ENCODE results near the gene CHID1.
A peak's percentile ranks its signal among the peaks of the same experiment; 100 is the strongest.

CHID1 gene

DNA sequence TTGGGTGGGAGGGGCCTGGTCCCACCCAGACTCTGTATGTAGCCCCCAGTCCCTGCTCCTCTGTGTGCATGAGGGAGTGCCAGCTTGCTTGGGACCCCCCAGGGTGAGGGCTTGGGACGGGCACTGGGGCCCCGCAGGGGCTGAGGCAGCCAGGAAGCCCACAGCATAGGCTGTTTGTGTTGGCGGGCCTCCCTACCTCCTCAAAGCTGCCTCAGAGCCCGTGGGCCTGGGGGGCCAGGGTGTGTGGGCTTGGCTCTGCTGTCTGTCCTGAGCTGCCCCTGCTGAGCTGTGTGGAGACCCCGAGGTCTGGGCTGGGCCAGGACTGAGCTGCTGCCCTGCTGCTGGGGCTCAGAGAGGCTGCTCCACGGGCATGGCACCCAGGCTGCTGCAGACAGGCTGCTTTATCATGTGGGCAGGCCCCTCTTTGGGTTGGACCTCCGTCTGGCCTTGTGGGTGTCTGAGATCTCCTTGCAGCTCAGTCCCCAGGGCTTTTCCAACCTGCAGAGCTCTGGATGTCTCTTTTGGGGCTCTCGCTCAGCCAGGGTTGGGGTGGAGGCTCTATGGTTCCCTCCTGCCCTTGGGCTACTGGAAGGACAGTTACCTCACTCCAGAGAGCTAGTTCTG is 64.6 kb downstream of the CHID1 start:
- DNase-seq, result no peak

DNA sequence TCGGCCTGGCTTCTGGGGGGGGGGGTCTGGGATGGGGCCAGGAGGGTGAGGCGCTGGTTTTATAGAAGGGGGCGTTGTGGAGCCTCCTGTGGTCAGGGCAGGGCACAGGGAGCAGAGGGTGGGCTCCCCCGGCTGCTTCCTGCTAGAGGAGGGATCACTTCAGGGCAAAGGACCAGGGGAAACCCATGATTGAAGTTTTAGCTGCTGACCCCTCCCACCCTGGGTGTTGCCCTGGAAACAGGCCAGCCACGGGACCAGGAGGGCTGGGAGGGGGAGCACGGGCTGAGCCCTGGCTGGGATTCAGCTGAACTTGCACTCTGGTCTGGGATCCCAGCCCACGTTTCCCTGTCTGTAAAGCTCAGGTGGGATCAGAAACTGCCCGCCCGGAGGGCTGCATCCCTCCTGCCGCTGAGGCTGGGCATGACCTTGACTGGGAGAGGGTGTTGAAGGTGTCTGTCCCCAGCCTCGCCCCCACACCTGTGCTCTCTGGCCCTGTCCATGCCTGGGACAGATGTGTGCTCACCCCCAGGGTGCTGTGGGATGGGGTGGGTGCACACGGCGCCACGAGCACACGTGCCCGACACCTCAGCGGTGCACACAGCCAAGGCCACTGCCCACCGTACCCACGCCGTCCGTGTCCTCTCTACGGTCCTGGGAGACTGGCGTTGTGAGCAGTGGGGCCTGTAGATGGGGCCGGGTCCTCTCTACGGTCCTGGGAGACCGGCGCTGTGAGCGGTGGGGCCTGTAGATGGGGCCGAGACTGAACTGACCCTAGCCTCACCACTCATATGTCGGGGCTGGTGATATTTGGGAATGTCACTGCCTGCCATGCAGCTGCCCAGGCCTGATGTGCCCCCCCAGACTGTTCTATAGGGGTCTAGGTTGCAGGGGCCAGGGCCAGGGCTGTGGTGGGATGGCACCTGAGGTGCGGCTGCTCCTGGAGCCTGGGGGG is 65.6 kb downstream of the CHID1 start:
- no peak for DNase-seq

DNA sequence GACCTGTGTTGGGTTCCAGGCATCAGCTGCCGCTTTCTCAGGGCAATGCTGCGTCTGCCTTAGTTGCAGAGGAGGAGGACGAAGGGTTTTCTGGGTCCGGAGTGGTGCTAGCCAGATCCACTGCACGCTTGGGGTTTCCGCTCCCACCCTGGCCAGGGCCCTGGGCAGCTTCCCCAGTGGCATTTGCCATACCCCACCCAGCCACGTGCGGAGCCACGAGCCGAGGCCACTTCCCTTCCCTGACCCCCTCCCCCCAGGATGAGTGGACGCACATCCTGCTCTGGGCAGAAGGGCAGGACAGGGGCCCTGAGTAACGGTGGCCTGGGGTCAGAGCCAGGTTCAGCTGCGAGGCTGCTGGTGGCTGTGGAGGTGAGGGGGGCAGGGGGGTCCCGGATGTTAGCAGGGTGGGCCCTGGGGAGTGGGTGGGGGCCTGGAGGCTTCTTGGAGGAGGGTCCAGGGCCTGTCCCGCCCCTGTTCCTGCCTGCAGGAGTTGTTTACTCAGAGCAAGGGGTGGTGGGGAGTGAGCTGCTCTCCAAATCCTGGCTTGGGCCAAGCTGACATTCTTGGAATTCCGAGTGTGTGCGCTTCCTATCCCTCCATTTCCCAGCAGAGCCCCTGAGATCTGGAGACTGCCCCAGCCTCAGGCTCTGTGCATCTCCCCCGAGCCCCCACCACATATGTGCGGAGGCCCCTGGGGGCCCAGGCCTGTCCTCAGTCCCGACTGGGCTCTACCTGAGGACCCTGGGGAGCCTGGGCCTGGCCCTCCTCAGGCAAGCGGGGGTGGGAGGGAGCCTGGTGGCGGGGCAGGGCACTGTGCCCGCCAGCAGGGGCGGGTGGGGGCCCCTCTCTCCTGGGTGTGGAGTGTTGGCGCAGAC is 66.6 kb downstream of the CHID1 start:
- no peak for DNase-seq

DNA sequence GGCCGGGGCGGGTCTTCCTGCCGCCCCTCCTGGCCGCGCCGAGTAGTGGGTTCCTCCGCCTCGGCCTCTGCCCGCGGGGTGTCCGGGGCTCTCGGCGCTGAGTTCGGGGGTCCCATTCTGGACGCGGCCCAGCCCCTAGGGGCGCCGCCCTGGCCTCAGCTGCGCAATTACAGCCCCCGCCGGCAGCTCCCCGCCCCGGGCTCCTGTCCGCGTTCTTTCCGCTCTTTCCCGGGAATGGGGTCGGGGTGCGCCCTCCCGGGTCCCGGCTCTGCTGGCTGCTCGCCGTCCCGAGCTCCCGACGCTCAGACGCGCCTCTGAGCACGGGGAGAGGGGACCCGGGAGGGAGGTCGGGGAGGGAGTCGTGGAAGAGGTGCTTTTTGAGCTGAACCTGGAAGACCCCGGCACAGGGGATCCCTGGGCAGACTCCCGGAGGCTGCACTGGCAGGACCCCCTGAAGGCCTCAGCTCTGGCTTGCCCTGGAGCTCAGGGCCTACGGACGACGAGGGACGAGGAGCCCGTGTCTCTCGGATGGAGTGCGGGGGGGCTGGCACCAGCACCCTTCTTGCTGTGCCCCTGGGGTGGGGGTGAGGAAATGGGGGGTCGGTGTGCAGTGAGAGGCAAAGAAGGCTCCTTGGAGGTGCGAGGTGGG is 67.4 kb downstream of the CHID1 start:
- no peak for DNase-seq

DNA sequence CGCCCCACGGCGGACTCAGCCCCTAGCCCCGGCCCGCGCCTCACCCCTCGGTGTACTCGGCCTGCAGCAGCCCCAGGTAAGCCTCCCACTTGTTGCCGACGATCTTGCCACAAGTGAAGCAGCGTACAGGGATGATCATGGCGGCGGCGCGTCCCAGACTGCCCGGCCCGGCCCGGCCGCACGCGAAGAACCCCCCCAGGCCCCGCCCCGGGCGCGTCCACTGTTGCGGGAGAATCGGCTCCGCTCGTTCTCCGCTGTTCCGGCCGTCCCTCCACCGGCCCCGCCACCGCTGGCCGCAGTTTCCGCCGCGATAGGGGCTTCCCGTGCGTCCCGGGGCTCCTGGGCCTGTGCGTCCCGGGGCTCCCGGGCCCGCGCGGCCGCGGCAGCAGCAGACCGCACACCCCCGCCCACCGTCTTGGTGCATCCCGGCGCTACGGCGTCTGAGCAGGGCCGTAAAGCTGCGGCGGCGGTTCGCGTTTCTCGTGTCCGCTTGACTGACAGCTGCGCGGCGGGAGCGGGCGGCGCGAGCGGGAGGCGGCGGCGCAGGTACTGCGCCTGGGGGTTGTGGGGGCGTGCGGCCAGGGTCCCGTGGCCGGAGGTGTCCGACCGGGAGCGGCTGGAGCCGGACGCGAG is 68.1 kb downstream of the CHID1 start, which contains the start of the genes POLR2L and TSPAN4:
TSS of gene POLR2L (minus strand) at position 160 of the 633 bp plus-strand sequence. CDS start at position 139, 21 bp downstream.
TSS of gene TSPAN4 (plus strand) at position 483 of the 633 bp plus-strand sequence. CDS start 7,453 bp downstream, outside the sequence.
- peak; percentile 72 for DNase-seq

DNA sequence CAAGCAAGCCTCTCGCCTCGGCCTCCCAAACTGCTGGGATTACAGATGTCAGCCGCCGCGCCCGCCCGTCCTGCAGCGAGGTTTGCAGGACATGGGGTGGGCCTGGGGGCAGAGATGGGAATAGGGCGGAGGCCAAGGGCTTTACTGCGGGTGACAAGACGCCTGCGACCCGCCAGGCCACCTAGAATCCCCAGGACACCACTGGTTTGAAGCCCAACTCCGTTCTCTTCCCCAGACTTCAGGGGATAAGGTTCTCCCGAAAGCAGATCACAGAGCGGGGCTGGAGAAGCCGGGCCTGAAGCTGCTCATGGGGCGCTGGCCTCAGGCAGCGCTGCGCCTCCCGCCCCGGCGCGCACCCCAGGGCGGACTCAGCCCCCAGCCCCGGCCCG is 68.6 kb downstream of the CHID1 start:
- DNase-seq, result no peak

DNA sequence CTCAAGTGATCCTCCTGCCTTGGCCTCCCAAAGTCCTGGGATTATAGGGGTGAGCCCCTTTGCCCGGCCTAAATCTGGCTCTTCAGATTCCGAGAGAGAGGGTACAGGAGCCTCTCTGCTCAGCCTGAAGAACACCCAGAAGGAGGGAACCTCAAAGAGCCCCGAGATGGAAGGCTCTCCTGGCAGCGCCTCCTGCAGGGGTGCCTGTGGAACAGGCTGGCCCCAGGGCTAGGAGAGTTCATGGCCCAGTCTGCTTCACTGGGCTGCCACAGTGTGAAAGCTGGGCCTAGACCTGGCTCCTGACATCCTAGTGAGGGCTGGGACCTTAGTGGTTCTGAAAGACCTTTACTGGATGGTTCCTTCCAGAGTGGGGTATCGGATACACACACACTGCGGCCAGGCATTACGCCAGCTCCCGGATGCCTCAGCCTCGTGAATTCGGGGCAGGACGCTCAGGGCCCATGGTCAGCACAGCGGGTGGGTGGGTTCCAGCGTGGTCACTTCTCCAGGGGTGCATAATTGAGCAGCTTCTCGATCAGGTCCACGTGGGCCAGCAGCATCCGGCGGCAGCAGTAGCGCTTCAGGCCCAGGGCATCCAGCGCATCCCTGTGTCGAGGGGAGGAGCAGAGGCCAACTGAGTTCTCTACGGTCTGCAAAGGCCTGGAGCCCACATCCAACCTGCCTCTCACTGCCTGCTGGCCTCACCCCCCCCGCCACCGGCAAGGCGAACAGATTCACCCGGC is 70.6 kb downstream of the CHID1 start:
- no peak for DNase-seq

DNA sequence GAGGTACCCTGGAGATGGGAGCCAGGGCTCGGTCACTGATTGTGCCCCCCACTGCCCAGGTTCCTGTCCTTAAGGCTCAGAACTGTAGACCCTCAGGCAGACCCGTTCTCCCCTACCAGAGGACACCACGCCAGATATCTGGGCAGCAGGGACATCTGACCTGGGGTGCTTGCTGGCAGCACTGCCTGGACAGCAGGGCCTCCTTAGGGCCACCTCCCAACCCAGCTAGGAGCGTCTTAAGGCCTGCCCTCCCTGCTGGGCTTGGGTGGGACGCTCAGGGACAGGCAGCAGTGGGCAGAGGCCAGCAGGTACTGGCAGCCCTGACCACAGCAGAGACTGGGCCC is 71.4 kb downstream of the CHID1 start:
- no peak for DNase-seq

DNA sequence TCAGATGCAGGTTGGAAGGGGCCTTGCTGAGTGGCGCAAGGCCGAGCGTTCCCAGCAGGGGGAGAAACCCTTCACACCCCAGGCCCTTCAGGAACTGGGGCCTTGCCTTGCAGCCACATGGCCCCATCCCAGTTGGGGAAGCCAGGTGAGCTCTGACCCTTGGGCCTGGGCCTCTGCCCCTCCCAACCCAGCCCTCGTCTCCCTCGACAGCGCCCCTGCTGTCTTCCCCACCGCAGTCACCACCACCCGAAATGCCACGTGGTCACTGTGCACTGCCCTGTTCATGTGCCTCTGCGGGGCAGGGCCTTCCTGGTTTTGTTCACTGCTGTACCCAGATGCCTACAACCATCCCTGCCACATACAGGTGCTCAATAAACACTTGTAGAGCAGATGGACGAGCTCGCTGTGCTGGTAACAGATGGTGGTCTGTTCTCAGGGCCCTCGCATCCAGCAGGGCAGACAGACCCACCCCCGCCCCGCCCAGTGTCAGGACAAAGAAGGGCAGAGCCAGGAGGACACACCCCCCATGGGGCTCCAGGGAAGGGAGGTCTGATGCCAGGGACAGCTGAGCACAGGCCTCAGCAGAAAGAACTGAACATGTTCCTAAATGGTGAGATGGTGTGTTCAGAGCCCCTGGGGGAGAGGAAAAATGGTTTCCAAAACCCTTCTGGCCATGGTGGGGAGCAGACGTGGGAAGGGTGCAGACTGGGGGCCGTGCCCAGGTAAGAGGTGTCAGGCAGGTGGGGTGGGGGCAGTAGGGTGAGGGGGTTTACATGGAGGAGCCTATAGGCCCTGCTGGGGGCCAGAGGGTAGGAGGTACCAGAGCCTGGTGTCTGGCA is 72.0 kb downstream of the CHID1 start:
- no peak for DNase-seq

DNA sequence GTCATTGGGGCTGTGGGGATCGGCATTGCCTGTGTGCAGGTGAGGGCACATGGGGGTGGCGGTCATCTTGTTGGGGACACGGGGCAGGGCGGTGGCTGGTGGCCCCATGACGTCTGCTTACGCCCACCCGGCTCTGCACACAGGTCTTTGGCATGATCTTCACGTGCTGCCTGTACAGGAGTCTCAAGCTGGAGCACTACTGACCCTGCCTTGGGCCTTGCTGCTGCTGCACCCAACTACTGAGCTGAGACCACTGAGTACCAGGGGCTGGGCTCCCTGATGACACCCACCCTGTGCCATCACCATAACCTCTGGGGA is 72.7 kb downstream of the CHID1 start:
- no peak for DNase-seq

DNA sequence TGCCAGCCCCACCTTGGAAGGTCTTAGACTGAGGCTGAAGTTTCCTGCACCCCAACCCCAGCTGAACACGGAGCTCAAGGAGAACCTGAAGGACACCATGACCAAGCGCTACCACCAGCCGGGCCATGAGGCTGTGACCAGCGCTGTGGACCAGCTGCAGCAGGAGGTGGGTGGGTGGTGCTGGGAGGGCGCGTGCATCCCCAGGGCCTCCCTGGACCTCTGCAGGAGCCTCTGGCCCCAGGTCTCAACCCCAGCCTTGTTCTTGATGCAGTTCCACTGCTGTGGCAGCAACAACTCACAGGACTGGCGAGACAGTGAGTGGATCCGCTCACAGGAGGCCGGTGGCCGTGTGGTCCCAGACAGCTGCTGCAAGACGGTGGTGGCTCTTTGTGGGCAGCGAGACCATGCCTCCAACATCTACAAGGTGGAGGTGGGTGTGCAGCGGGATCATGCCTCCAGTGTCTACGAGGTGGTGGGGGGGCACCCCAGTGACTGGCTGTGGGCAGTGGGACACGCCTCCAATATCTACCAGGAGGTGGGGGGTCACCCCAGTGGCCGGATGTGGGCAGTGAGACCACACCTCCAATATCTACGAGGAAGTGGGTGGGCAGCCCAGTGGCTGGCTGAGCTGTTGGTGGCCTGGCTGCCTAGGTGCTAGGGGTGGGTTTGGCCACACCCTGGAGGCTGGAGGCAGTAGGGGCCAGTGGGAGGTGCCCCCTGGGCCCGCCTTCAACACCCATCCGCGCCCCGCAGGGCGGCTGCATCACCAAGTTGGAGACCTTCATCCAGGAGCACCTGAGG is 73.2 kb downstream of the CHID1 start:
- DNase-seq, result no peak

DNA sequence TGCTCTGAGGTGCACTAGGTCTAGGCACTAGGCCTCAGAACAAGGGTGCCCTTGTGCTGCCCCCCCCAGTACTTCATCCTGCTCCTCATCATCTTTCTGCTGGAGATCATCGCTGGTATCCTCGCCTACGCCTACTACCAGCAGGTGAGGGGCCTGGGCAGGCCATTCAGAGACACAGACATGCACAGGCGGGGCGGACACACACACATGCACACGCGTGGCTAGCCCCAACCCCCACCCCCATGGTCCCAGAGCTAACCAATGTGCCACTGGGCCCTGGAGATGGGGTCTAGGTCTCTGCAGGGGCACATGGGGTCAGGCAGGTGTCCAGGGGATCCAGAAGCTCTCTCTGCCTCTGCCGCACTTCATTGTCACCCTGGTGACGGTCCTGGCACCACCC is 73.9 kb downstream of the CHID1 start:
- DNase-seq, result no peak

DNA sequence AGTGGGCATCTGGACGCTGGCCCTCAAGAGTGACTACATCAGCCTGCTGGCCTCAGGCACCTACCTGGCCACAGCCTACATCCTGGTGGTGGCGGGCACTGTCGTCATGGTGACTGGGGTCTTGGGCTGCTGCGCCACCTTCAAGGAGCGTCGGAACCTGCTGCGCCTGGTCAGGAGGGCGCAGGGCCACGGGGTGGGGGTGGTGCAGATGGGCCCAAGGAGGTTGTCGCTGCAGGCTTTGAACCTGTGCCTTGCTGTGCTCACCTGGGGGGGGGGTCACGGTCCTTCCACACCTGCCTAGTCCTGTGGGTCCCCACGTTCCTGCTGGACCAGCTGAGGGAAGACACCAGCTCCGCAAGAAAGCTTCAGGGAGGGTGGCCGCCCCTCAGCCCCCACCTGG is 74.3 kb downstream of the CHID1 start:
- DNase-seq, result no peak

DNA sequence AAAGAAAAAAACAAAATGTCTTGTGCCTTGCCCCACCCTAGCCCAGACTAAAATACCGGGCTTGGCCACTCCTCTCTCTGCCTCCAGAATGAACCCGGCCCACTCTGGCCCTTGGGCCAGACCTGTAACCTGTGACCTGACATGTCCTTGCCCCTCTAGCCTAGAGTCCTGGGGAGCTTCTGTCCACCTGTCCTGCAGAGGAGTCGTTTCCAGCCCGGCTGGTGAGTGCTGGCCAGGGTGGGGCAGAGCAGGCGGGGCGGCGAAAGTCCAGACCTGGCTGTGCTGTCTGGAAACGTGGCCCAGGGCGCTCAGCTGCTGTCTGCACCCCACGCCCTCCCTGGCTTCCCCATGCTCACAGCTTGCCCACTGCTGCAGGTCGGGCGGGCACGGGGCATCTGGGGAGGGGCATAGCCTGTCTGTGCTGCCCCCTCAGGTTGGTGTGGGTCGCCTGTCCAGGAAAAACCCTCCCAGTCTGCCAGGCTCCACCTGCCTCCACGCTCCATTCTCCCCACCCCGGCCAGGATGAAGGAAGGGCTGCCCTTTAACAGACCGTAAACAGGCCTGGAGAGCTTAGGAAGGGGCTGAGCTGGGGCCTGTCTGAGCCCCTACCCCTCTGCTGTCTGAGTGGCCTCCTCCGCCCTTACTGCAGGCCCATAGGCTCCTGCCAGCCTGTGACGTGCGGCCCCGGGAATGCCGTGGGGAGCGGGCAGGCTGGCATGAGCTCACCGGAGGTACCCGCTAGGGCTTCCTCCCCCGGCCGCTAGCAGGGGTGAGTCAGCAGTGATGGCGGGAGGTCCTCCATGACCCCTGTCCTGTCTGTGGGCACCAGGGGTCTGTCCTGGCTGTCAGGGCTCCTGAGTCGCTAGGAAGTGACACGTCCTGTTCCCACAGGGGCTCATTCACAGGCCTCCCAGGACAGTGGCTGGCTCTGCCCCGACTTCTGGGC is 76.0 kb downstream of the CHID1 start:
- no peak for DNase-seq

DNA sequence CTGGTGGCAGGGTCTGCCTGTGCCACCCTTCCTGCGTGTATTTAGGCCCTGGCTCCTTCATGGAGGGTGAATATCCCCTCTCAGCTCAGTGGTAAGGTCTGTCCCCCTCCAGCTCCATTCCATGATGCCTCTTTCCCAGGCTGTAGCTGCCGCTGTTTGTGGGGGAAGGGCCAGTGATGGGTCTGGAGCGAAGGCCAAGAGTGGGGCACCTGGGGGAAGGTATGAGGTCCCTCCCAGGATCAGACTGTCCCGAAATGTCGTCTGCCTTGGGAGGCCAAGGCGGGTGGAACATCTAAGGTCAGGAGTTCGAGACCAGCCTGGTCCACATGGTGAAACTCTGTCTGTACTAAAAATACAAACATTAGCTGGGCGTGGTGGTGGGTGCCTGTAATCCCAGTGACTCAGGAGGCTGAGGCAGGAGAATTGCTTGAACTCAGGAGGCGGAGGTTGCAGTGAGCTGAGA is 76.7 kb downstream of the CHID1 start:
- no peak for DNase-seq

DNA sequence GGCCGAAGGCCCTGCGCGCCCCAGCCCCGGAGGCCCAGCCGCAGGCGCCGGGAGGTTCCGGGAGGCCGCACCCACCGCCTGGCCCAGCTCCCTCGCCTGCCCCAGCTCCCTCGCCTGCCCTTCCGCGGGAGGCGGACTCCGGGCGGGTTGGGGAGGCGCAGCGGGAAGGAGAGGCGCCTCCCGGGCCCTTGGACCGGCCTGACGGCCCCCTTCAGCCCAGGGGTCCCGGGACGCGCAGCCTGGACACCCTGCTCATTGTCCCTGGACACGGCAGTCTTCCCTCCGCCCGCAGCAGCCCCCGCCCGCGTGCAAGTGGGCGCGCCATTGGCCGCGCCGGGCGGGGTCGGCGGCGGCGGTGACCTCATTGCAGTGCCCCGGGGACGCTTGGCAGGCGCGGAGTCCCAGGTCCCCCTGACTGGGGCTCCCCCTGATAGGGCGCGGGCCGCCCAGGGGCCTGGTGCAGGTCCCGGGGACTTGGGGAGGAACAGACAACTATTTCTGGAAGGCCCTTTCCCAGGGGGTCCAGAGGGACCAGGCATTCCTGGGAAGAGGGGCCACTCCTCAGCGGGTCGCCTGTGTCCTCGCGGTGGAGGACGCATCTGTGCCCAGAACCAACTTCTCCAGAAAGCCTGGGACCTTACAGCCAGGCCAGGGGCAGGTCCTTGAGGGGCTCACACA is 77.4 kb downstream of the CHID1 start:
- peak; percentile 13 for DNase-seq

DNA sequence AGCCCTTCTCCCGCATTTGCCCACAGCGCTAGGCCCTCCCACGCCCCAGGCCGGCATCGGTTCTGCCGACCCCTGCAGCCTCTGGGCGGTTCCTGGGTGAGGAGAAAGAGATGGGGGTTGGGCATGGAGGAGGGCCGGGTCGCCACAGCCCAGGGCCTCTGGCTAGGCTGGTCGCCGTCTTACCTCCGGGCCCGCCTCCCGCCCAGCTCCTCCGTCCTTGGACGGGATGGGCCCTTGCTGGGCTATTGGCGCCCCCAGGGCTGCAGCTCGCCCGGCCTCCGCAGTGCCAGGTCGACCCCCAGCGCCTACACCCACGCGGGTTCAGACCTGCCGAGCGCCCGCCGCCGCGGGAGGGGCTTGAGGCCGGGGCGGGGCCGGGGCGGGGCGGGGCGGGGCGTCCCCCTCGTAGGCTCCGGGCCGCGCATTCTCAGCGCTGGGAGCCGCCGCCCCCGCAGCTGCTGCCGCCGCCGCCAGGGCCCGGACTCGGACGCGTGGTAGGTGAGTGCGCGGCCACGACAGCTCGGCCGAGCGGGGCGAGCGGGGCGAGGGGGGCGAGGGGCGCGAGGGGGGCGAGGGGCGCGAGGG is 78.0 kb downstream of the CHID1 start, which contains the start of gene CD151:
TSS of gene CD151 (plus strand) at position 424 of the 585 bp plus-strand sequence. CDS start 3,118 bp downstream, outside the sequence.
- no peak for DNase-seq

All from NCI-H2171 (cell line).